Tibial nerve (tissue), 4 donors: ENCODE data around the gene HOMER3. TPM values are rescaled to one million over a fixed set of nuclear protein-coding genes. Genes with fewer than 3 reads are reported as not detected.

Source experiments
- DNase-seq, 2 donors: peaks; one replicate each; pipeline ENCODE4 v3.0.0-alpha.2; 2019; ENCODE audit warnings: low spot score in 2 of 2
- H3K27ac ChIP-seq, 4 donors: fragments of 200-600 bp; sonication (generic) in 3 of 4; one replicate each; pipeline ENCODE4 v1.5.1; 2017 to 2019; ENCODE audit warnings: mild to moderate bottlenecking in 1 of 4
- H3K27me3 ChIP-seq, 2 donors: fragments of 200-600 bp; sonication (generic) in 1 of 2; one replicate each; pipeline versions ENCODE4 v1.5.1 to v1.6.0; 2017 to 2019
- H3K36me3 ChIP-seq, 3 donors: fragments of 200-600 bp; sonication (generic); one replicate each; pipeline ENCODE4 v1.5.1; 2018 to 2019
- H3K4me1 ChIP-seq, 4 donors: fragments of 200-600 bp; sonication (generic) in 3 of 4; one replicate each; pipeline ENCODE4 v1.5.1; 2017 to 2019
- H3K4me3 ChIP-seq, 4 donors: fragments of 200-600 bp; sonication (generic) in 3 of 4; one replicate each; pipeline ENCODE4 v1.5.1; 2017 to 2019; ENCODE audit warnings: mild to moderate bottlenecking in 1 of 4, moderate library complexity in 1 of 4
- H3K9me3 ChIP-seq, 4 donors: fragments of 200-600 bp; sonication (generic) in 3 of 4; one replicate each; pipeline ENCODE4 v1.5.1; 2017 to 2019
- EP300 ChIP-seq, 2 donors: sonication (generic); formaldehyde crosslinking; IDR thresholded peaks; one replicate each; pipeline ENCODE4 v1.6.1; 2017; ENCODE audit warnings: antibody characterized with exemption in 2 of 2, mild to moderate bottlenecking in 1 of 2
- POLR2A ChIP-seq, 2 donors: fragments of 450-650 bp; IDR thresholded peaks; one replicate each; pipeline ENCODE4 v1.6.1; 2017; ENCODE audit warnings: antibody characterized with exemption in 2 of 2, mild to moderate bottlenecking in 2 of 2, moderate library complexity in 2 of 2
- WGBS, 2 donors: methylation state at CpG; one replicate each; pipeline ENCODE4 v1.1.5; 2018; 5-methylcytosine and 5-hydroxymethylcytosine counted together
- total RNA-seq, 4 donors: library from RNA; depleted of rRNA; stranded (reverse); fragments of >200 nt; gene quantifications; one replicate each; pipeline ENCODE4 v1.1.0, GENCODE V29; 2016
- TF ChIP-seq, protein P1 (sequence below), 5 experiments: fragments of 200-600 bp in 3 of 5; fragments of 450-650 bp in 2 of 5; sonication (generic) in 3 of 5; IDR thresholded peaks; one replicate each; pipeline ENCODE4 v1.5.1; 2016 to 2019; ENCODE audit warnings: antibody characterized with exemption in 5 of 5, mild to moderate bottlenecking in 3 of 5, moderate library complexity in 2 of 5

HOMER3 gene
- total RNA-seq, 4 donors from 2014 or later: 38.0 to 90.0 (median 44.6) TPM

DNA sequence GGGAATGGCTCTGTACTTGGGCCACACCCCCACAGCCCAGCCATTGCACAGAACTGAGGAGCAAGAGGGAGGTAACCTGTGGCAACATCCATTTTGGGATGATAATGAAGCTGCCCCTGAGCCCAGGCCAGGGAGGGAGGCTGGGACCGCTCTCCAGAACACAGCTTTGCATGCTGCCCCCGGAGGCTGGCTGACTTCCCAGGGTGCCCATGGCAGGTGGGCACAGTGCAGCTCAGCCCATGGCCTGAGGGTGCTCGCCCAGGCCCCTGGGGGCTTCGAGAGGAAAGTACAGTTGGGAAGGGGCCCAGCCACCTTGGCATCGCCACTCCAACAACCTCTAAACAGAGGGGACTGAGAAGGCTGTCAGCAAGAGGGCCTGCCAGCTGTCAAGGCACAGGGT lies 27.6 kb downstream of the HOMER3 start:
- Histone ChIP-seq H3K27me3 (no peaks in the 10 kb centered on the region), H3K4me3 (no peak overlapping the region), H3K9me3 (no peaks in the 10 kb centered on the region), H3K4me1 (peaks cover 0 to 31% (median 6%) of the 10 kb centered on the region in 4 donors), H3K36me3 (peaks cover 0 to 75% (median 7%) of the 10 kb centered on the region in 3 donors), H3K27ac (no peak overlapping the region)
- TF ChIP-seq EP300 (IDR thresholded peaks at IDR 0.05): no peak
- TF ChIP-seq POLR2A (IDR thresholded peaks at IDR 0.05): no peak
- TF ChIP-seq, protein P1, sequence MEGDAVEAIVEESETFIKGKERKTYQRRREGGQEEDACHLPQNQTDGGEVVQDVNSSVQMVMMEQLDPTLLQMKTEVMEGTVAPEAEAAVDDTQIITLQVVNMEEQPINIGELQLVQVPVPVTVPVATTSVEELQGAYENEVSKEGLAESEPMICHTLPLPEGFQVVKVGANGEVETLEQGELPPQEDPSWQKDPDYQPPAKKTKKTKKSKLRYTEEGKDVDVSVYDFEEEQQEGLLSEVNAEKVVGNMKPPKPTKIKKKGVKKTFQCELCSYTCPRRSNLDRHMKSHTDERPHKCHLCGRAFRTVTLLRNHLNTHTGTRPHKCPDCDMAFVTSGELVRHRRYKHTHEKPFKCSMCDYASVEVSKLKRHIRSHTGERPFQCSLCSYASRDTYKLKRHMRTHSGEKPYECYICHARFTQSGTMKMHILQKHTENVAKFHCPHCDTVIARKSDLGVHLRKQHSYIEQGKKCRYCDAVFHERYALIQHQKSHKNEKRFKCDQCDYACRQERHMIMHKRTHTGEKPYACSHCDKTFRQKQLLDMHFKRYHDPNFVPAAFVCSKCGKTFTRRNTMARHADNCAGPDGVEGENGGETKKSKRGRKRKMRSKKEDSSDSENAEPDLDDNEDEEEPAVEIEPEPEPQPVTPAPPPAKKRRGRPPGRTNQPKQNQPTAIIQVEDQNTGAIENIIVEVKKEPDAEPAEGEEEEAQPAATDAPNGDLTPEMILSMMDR (IDR thresholded peaks at IDR 0.05): no peak
- no peak for DNase-seq
- 79 to 94% methylated on average over 3 to 5 of the region's 5 CpGs for WGBS, 2 donors

DNA sequence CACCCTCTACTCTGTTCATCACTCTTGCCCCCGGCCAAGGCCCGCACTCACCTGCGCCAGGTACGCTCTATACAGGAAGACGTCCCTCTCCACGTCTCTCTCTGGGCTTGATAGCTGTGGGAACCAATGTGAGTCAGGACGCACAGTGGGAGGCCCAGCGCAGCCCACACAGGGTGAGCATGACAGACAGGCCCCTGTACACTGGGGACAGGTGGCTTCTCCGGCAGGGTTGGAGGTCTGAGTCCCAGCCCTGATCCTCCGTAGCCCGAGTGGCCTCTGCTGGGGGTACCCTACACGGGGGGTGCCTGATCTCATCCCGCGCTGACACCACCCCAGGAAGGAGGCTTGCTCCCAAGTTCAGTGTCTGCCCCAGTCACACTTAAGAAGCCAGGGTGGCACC lies 28.1 kb downstream of the HOMER3 start:
- Histone ChIP-seq H3K27ac (no peak overlapping the region), H3K27me3 (no peaks in the 10 kb centered on the region), H3K9me3 (no peaks in the 10 kb centered on the region), H3K36me3 (peaks cover 0 to 80% (median 7%) of the 10 kb centered on the region in 3 donors), H3K4me3 (no peak overlapping the region), H3K4me1 (peaks cover 0 to 26% (median 4%) of the 10 kb centered on the region in 4 donors)
- TF ChIP-seq EP300 (IDR thresholded peaks at IDR 0.05) (no peak), POLR2A (IDR thresholded peaks at IDR 0.05) (no peak)
- TF ChIP-seq, protein P1 (IDR thresholded peaks at IDR 0.05): no peak
- WGBS, 2 donors: 96 to 97% methylated on average over 11 to 14 of the region's 14 CpGs
- DNase-seq: no peak

DNA sequence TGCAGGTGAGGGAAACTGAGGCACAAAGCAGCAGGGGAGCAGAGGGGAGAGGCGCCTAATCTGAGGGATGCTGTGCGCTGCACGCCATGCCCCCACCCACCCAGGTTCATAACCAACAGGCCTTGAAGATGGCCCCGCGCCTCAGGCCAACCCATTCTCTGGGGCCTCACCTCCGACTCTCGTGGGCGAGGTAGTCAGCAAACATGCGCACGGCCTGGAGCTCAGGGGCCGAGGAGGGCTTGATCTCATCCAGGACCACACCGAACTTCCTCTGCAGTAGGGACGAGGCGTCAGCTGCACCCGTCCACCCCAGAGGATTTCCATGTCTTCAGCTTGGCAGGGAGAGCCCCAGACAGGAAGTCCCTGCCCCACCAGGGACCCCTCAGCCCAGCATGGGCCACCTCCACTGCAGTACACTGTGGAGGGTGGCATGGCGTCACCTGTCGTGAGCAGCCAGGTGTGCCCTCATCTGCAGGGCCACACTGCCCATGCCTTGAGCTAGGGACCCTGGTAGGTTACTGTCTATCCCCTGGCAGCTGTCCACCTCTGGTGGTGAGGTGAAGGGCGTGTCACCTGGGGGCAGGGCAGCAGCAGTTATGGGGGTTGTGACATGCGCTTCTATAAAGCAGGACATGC lies 30.1 kb downstream of the HOMER3 start:
- no peak for DNase-seq
- Histone ChIP-seq H3K4me3 (no peak overlapping the region), H3K9me3 (no peaks in the 10 kb centered on the region), H3K36me3 (peaks cover 0 to 96% (median 16%) of the 10 kb centered on the region in 3 donors), H3K4me1 (peaks cover 0 to 11% (median 0%) of the 10 kb centered on the region in 4 donors), H3K27me3 (no peaks in the 10 kb centered on the region), H3K27ac (no peak overlapping the region)
- TF ChIP-seq POLR2A (IDR thresholded peaks at IDR 0.05) (no peak), EP300 (IDR thresholded peaks at IDR 0.05) (no peak)
- TF ChIP-seq, protein P1 (IDR thresholded peaks at IDR 0.05): no peak
- WGBS, 2 donors: 91 to 93% methylated on average over 18 to 19 of the region's 19 CpGs

DNA sequence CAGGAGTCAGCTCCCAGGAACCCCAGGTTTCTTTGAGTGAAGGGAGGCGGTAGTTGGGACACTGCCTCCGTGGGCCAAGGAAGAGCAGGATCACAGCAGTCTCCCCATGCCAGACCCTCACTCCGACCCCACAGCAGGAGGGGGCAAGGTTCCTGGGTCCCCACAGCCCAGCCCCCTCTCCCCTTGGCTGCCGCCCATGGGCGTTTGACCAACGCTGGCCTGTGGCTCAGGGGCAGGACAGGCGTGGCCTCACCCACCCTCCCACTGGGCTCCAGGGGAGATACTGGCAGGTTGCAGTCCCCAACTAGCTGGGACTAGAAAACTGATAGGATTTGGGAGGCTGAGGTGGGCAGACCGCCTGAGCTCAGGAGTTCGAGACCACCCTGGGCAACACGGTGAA lies 31.0 kb downstream of the HOMER3 start:
- H3K9me3 ChIP-seq: no peaks in the 10 kb centered on the region
- 87 to 95% methylated on average over 8 to 10 of the region's 10 CpGs for WGBS, 2 donors
- TF ChIP-seq, protein P1 (IDR thresholded peaks at IDR 0.05): no peak
- TF ChIP-seq EP300 (IDR thresholded peaks at IDR 0.05) (no peak), POLR2A (IDR thresholded peaks at IDR 0.05) (no peak)
- H3K4me3 ChIP-seq: no peak overlapping the region
- H3K36me3 ChIP-seq: peaks cover 0 to 97% (median 16%) of the 10 kb centered on the region in 3 donors
- no peak overlapping the region for H3K27ac ChIP-seq
- H3K4me1 ChIP-seq: peaks cover 0 to 1% (median 0%) of the 10 kb centered on the region in 4 donors
- no peaks in the 10 kb centered on the region for H3K27me3 ChIP-seq
- DNase-seq: no peak

DNA sequence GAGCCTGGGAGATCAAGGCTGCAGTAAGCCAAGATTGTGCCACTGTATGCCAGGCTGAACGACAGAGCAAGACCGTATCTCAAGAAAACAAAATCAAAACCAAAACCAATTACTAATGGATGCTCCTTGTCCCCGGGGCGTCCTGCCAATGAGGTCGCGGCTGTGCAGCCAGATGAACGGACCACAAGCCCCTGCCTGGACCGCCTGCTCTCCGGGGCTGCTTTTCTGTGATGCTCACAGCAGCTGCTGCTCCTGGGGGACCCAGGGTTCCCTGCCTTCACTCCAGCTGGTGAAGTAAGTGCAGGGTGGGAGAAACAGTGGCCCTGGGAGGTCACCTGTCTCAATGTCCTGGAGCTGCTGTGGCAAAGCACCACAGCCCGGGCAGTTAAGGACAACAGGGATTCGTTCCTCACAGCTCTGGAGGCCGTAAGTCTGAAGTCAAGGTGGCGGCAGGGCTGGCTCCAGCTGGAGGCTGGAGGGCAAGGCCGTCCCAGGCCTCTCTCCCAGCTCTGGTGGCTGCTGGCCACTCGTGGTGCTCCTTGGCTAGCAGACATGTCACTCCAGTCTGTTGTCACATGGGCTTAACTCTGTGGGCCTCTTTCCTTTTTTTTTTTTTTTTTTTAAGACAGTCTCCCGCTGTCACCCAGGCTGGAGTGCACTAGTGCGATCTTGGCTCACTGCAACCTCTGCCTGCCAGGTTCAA lies 31.9 kb downstream of the HOMER3 start:
- no peak overlapping the region for H3K4me3 ChIP-seq
- peaks cover 0 to 97% (median 16%) of the 10 kb centered on the region in 3 donors for H3K36me3 ChIP-seq
- no peak overlapping the region for H3K27ac ChIP-seq
- 86 to 89% methylated on average over 17 of the region's 17 CpGs for WGBS, 2 donors
- H3K9me3 ChIP-seq: no peaks in the 10 kb centered on the region
- H3K27me3 ChIP-seq: no peaks in the 10 kb centered on the region
- no peak for DNase-seq
- H3K4me1 ChIP-seq: no peaks in the 10 kb centered on the region
- no peak for TF ChIP-seq POLR2A (IDR thresholded peaks at IDR 0.05)
- TF ChIP-seq EP300 (IDR thresholded peaks at IDR 0.05): no peak
- TF ChIP-seq, protein P1 (IDR thresholded peaks at IDR 0.05): no peak
